Stimulated activated CD8-positive, alpha-beta memory T cell treated with anti-CD3 and anti-CD28 coated beads, Interleukin-7, amount 100 ng/mL, for 48 hours (primary cell): ENCODE measurements around the gene SMIM5.

Experiments
- DNase-seq, 2 donors: peaks; one replicate each; pipeline ENCODE4 v3.0.0-alpha.2; 2020; ENCODE audit warnings: low read depth in 1 of 2; ENCODE audit errors: extremely low read depth in 1 of 2

Gene SMIM5

DNA sequence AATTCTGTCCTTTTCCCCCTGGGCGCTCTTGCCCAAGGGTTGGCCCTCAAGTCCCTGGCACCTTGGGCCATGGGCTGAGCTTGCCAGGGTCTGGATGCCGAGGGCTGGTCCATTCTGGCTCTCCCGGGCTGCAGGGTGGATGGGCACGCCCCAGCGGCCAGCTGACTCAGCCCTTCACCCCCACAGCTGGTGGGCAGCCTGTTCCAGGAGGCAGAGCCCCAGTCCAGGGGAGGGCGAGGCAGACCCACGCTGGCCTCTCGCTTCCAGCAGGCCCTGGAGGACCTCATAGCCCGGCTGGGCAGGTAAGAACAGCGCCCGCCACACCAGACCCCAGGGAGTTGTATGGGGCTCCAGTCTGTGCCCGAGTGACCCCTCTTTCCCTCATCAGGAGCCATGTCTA lies 30.6 kb upstream of the SMIM5 start:
- DNase-seq, result no peak

DNA sequence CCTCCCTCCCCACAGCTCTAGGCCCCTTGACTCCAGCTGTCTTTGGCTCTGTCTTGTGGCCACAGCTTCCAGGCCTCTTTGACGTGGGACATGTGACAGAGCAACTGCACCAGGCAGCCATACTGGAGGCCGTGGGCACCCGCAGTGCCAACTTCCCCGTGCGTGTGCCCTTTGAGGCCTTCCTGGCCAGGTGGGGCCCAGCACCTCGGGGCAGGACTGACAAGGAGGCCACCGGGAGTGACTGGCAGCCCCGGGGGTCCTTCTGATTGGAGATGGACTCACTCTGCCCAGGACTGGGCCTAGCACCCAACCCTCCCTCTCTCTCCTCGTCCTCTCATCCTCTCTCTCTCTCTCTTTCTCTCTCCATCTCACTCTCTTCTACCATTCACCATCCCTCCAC lies 30.1 kb upstream of the SMIM5 start:
- no peak for DNase-seq

DNA sequence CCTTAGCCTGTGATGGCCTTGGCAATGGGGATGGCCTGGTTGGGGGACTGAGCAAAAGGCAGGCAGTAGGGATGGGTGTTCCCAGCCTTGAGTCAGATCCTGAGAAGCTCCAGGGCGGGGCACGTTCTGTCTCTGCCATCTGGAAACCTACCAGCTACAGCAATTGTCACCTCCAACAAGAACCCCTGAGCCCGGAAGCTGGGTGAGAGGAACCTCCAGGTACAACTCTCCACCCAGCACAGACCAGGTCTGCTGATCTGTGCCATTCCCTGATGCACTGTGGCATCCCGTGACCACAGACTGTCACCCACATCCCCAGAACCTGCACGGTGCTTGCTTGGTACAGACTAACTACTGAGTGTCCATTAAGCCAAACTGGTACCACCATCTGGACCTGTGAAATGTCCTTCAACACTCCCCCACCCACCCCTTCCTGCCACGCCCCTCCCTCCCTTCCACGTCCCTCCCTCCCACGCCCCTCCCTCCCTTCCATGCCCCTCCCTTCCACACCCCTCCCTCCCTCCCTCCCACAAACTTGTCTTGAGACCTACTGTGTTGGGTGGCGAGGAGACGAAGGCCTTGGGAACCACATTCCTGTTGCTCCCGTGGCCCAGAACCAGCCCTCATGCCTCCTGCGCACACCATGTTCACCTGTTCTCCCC lies 29.1 kb upstream of the SMIM5 start:
- DNase-seq, result no peak

DNA sequence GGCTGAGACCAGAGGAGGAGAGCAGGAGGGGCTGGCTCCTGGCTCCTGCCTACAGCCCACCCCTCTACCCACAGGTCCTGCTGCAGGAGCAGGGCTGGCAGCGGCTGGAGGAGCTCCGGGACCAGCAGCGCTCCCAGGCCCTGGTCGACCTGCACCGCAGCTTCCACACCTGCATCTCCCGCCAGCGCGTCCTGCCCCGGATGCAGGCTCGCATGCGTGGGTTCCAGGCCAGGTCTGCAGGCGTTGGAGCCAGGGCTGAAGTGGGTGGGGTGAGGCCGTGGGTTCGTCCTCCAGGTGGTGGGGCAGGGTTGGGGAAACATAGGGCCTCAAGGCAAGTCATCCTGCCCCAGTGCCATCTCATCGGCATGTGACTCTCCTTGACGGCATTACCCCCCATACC lies 27.4 kb upstream of the SMIM5 start:
- no peak for DNase-seq

DNA sequence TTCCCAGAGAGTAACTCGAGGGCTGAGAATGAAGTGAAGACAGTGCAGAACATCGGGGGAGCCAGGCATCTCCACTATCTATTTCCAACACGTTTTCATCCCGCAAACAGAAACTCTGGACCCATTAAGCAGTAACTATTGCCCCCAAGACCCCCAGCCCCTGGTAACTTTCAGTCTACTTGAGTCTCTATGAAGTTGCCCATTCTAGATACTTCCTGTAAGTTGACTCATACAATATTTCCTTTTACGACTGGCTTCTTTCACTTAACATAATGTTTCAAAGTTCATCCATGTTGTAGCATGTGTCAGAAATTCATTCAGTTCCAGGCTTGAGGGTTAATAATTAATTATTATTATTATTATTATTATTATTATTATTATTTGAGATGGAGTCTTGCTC lies 26.1 kb upstream of the SMIM5 start:
- DNase-seq, result no peak

DNA sequence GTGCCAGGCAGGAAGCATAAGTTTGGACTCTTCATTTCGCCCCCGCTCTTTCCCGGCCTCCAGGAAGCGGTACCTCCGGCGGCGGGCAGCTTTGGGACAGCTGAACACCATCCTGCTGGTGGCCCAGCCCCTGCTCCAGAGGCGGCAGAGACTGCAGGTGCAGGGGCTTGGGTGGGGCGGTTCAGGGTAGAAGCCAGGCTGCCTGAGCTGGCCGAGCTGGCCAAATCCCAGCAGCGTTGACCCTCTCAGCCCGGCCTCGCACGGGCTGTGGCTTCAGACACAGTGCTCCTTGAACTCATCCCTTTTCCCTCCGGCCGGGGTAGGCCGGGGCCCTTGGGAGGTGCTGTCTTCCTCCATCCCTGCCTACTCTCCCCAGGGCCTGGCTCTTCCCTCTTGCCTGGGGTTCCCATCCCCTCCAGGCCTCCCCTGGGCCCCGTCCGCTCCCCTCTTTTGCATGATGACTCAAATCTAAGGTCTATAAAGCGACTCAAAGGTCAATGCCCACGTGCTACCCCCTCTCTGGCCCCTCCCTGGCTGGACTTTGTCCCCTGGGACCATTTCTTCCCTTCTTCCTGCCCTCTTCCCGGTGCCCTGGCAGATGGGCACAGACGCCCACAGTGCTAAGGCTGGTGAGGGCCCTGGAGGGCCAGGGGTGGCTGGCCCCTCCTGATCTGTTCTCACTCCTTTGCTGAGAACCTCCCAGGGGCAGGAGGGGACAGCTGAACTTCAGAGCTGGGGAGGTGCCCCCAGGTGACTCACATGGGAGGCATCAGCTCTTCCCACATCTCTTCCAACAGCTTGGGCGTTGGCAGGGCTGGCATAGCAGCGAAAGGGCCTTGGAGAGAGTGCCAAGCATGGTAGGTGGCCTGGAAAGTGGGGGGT lies 22.9 kb upstream of the SMIM5 start:
- DNase-seq, result no peak

DNA sequence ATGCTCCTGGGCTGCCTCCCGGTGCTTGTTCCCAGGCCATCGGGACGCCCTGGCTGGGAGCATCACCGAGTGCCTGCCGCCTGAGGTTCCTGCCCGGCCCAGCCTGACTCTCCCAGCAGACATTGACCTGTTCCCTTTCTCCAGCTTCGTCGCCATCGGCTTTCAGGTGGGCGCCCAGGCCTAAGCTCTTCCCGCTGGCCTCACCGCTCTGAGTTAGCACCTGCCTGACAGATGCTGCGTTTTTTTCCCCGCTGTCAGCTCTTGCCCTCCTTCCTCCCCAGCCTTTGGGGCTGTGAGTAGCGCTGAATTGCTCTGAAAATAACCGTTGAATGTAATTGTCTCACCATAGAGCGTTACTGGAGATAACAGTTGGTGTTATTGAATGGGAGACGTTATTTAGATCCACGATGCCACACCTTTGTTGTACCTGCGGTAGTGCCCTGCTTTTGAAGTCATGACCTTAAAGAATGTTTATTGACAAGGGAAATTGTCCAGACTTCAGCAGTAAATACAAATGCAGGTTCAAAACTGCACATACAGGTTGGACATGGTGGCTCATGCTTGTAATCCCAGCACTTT lies 21.3 kb upstream of the SMIM5 start:
- DNase-seq, result no peak

DNA sequence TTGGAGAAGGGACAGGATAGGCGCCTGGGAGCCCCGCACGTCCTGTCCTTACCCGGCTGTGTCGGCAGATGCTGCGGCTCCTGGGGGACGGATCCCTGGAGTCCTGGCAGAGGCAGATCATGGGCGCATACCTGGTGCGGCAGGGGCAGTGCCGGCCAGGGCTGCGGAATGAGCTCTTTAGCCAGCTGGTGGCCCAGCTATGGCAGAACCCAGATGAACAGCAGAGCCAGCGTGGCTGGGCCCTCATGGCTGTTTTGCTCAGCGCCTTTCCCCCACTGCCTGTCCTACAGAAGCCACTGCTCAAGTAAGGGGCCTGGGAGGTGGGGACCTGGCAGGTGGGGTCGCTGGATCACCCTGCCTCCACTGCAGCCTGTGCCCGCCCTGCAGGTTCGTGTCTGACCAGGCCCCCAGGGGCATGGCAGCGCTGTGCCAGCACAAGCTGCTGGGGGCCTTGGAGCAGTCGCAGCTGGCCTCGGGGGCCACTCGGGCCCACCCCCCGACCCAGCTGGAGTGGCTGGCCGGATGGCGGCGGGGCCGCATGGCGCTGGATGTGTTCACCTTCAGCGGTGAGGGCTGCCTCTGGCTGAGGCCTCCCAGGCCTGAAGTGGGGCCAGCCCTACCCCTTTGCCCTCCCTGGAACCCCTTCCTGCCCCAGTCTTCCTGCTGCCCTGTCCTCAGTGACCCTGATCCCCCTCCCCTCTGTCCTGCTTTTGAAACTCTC lies 20.2 kb upstream of the SMIM5 start:
- DNase-seq, result no peak

DNA sequence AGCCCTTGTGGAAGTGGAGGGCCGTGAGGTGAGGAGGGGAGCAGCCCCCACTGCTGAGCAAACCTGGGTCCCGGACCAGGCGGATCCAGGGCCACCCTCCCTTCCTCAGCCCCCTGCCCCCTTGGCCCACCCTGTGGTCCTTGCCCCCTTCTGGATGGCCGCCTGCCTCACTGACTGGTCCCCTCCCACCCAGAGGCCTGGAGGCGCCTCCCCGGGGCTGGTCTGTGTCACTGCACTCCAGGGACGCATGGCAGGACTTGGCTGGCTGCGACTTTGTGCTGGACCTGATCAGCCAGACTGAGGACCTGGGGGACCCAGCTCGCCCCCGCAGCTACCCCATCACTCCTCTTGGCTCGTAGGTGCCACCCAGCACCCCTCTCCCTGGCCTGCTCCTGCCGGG lies 19.2 kb upstream of the SMIM5 start:
- DNase-seq, result no peak

DNA sequence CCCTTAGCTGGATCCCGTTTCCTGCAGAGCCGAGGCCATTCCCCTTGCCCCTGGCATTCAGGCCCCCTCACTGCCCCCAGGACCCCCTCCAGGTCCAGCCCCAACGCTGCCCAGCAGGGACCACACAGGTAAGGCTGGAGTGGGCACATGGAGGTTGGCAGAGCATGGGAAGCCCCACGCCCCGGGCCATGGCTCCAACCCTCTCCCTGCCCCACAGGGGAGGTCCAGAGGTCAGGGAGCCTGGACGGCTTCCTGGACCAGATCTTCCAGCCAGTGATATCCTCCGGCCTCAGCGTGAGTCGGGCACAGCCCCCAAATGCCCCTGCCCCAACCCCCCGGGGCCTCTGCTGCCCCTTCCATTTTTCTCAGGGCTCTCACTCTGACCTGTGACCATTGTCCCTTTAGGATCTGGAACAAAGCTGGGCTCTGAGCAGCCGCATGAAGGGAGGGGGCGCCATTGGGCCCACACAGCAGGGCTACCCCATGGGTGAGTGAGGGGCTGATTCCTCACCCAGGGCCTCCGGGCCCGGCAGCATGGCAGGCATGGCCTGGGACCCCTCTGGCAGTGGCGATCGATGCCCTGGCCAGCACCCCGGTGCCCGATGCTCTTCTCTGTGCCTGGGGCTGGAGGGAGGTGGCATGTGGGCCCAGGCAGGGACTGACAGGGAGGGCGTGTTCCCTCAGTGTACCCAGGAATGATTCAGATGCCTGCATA lies 18.5 kb upstream of the SMIM5 start:
- DNase-seq, result no peak

DNA sequence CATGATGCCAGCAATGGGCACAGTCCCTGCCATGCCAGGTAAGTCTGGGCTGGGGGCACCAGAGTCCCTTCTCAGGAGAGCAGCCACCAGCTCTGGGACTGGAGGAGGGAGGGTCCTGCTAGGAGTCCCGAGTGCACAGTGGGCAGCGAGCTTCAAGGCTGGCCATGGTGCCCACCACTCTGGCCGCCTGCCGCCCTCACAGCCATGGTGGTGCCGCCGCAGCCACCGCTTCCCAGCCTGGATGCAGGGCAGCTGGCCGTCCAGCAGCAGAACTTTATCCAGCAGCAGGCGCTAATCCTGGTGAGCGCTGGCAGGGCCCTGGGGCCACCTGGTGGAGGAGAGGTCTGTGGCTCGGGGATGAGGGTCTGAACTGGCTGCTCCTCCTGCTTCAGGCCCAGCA lies 17.9 kb upstream of the SMIM5 start:
- no peak for DNase-seq

DNA sequence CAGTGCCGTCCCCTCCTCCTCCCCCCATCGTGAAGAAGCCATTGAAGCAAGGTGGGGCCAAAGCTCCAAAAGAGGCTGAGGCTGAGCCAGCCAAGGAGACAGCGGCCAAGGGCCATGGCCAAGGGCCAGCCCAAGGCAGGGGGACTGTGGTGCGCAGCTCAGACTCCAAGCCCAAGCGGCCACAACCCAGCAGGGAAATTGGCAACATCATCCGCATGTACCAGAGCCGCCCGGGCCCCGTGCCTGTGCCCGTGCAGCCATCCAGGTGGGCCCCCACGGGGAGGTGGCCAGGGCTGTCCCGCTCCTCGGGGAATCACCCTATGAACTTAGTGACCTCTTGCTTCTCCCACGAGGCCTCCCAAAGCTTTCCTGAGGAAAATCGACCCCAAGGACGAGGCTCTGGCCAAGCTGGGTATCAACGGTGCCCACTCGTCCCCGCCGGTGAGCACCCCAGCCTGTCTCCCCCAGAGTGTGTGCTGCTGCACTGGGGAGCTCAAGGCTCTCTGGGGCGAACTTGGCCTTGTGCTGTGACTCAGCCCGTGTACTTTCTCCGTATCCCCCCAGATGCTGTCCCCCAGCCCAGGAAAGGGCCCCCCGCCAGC lies 16.6 kb upstream of the SMIM5 start:
- DNase-seq, result no peak

DNA sequence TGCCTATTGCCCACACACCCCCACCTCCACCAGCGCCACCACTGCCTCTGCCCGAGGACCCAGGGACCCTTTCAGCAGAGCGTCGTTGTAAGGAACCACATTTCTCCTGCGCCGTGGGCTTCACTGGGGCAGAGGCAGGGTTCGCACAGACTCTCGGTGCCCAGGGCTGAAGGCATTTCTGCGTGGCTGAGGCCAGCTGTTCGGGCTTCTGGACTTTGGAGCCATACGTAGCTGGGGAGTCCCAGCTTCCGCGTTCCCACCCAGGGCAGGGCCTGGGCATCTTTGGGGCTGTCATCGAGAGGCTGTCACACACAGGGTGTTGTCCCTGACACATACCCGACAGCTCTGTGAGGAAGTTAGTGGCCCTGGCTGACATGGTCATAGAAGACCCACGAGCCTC lies 16.0 kb upstream of the SMIM5 start:
- DNase-seq, result no peak

DNA sequence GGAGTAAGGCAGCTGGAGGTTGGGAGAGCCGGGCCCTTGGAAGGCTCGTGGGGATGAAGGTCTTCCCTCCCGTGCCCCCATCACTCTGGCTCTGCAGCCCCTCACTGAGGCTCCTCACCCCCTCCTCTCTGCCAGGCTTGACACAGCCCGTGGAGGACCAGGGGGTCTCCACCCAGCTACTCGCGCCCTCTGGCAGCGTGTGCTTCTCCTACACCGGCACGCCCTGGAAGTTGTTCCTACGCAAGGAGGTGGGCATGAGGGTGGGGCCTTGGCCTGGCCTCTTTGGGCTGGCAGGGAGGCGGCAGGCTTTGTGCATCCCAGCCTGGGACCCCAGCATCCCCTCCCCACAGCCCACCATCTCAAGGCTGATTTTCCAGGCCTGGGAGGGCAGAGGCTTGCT lies 15.6 kb upstream of the SMIM5 start:
- no peak for DNase-seq

DNA sequence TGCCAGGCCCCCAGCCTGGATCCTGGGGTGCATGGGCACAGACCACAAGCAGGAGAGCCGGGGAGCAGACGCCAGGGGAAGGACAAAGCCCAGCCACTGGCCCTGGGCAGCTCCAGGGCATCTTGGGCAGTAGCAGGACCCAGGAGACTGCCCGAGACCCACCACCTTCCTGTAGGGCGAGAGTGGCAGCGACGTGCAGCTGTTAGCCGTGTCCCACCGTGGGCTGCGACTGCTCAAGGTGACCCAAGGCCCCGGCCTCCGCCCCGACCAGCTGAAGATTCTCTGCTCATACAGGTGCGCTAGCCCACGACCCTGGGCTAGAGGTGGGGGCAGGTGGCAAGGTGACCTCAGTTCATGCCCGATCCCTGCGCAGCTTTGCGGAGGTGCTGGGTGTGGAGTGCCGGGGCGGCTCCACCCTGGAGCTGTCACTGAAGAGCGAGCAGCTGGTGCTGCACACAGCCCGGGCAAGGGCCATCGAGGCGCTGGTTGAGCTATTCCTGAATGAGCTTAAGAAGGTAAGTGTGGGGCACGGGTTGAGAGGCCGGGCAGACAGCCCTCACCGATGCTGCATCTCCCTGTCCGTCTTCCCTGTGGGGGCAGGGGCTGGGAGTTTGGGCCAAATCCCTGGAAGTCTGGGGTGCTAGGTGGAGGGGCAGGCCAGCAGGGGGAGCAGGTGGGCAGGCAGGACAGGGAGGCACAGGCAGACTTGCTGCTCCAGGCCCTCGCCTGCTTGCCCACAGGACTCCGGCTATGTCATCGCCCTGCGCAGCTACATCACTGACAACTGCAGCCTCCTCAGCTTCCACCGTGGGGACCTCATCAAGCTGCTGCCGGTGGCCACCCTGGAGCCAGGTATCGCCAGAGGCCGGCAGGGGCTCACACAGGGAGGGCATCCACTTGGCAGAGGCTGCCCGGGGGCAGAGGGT lies 13.5 kb upstream of the SMIM5 start:
- DNase-seq, result no peak

DNA sequence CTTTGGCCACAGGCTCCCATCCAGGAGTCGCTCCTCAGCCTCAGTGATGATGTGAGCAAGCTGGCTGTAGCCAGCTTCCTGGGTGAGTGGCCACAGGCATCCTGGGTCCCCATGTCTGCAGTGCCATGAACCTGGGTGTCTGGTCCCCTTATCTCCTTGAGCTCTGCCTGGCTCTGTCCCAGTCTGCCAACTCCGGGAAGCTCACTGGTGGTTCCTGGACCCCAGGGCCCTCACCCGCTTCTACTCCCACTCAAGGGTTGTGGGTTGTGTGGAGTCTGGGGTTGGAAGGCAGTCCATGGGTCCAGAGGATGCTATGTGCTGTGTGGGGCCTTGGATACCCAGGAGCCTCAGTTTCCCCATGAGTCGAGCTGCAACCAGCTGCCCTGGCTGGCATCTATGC lies 11.7 kb upstream of the SMIM5 start:
- no peak for DNase-seq

DNA sequence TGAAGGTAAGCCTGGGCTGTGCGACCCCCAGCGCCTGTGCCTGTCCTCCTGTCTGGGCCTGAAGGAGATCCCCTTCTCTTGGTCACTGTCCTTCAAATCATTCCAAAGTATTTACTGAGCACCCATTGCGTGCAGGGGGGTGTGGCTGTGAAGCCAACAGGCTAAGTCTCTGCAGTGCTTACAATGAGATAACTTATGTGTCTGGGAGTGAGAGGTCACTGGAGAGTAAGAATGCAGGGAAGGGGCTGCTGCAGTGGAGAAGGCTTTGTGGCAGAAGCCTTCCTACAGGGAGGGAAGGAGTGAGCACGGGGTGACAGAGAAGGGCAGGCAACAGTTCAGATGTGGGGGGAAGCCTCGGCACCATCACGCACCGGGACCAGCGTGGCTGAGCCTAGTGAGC lies 11.2 kb upstream of the SMIM5 start:
- no peak for DNase-seq

DNA sequence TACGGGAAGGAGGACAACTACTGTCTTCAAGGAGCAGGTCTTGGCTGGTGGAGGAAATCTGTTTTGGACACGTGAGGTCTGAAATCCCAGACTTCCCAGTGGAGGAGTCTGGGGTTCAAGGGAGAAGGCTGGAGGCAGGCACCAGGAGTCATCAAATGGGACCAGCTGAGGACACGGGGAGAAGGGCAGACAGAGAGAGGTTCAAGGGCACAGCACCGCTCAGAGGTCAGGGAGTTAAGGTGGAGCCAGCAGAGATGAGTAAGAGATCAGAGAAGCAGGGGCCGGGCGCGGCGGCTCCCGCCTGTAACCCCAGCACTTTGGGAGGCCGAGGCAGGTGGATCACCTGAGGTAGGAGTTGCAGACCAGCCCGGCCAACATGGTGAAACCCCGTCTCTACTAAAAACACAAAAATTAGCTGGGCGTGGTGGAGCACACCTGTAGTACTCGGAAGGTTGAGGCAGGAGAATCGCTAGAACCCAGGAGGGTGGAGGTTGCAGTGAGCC lies 10.4 kb upstream of the SMIM5 start:
- DNase-seq, result no peak

DNA sequence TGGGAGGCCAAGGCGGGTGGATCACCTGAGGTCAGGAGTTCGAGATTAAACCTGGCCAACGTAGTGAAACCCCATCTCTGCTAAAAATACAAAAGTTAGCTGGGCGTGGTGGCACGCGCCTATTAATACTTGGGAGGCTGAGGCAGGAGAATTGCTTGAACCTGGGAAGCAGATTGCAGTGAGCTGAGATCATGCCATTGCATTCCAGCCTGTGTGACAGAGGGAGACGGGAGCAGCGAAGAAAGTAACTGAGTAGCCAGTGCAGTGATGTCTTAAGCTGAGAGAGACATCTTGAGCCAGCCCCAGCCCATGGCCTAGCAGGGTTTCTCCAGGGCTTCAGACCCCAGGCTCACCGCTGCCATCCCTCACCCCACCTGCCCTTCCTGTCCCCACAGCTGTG lies 9.8 kb upstream of the SMIM5 start:
- no peak for DNase-seq
